GM18498 (cell line): ENCODE data around the gene DPYSL5.

Source experiments
- ATAC-seq: cut with Tn5 transposase; IDR thresholded peaks from one replicate; pipeline ENCODE4 v1.9.1; 2021; ENCODE audit warnings: mild to moderate bottlenecking, moderate library complexity; ENCODE audit not compliant: unreplicated experiment

Gene DPYSL5

GRCh38 chr2:26985807-26986206, 137.9 kb downstream of the DPYSL5 start:
- no peak for ATAC-seq

- ATAC-seq: no peak
Measured at GRCh38 chr2:26986576-26986975, 138.6 kb downstream of the DPYSL5 start.

- no peak for ATAC-seq
Measured at GRCh38 chr2:26988058-26988860, 140.3 kb downstream of the DPYSL5 start.

DNA sequence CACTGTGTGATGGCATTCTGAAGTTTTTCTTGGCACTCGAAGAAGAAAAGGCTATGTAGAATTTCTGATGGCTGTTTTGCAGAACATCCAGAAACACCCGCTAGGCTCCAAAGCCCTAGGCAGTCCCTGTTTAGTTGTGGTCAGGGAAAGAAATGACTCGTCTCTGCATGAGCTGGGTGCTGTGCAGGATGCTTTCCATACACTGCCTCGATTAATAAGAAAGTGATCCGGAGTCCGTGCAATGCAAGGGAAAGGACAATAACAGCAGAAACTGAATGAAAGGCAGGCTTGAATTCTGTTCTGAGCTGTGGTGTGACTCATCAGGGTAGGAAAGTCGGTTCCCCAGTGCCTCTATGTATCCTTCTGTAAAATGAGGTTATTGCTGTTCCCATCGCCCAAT, 141.2 kb downstream of the DPYSL5 start:
- ATAC-seq: no peak

DNA sequence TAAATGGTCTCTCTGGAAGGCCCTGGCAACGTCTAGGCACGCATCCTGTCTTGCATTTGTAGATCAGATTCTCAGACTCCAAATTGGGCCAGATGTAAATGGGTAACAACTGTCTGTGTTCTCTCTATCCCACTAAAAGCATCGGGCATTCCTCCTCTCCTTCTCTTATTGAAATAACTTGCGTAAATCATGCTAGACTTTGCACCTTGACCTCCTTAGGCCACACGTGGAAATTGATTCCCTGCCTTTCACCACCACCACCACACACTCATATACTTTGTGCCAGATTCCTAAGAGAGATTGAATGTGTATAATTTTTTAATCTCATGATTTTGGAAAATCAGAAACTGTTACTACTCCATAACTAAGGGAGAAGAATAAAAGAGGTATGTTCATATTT, 143.8 kb downstream of the DPYSL5 start:
- ATAC-seq: no peak

- no peak for ATAC-seq
Measured at GRCh38 chr2:26993768-26994167, 145.8 kb downstream of the DPYSL5 start.

- no peak for ATAC-seq
Measured at GRCh38 chr2:26994983-26995382, 147.1 kb downstream of the DPYSL5 start.

DNA sequence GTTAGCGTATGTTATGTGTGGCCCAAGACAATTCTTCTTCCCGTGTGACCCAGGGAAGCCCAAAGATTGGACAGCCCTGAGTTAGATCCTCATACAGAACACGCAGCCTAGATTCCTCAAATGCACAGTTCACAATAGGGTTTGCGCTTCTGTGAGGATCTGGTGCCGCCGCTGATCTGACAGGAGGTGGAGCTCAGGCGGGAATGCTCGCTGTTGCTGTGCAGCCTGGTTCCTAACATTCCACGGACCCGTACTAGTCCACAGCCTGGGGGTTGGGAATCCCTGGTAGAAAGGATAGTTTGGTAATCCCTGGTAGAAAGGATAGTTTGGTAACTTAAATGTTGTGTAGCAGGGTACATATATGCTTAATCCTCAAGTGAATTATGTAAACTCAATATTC, 149.5 kb downstream of the DPYSL5 start:
- ATAC-seq: no peak

GRCh38 chr2:26998323-26998722, 150.4 kb downstream of the DPYSL5 start:
- ATAC-seq: no peak
